ENCODE data around the gene DVL2. TPM values are rescaled to one million over a fixed set of nuclear protein-coding genes. Genes with fewer than 3 reads are reported as not detected.
"Not testable (repeated sequence)": the region's sequence is repeated elsewhere in the genome, so short reads cannot be mapped to it uniquely, and the experiment has no call there.

Gene DVL2
- polyA plus RNA-seq, 2 donors, result 20.8 to 32.2 TPM

GRCh38 chr17:7248796-7249195 lies 14.5 kb upstream of the DVL2 start:
- WGBS, 2 donors, result 67 to 72% methylated on average over 4 of the region's 4 CpGs
- Histone ChIP-seq H3K36me3 (ENCODE audit: control insufficient read depth in 2 of 2, insufficient read depth in 2 of 2, low read length in 1 of 2) (peaks cover 0 to 5% of the 10 kb centered on the region in 2 donors), H3K4me3 (ENCODE audit: low read depth in 1 of 2, low read length in 2 of 2) (no peak overlapping the region), H3K4me1 (ENCODE audit: control insufficient read depth in 2 of 2, insufficient read depth in 2 of 2, low read length in 1 of 2) (peaks cover 3 to 6% of the 10 kb centered on the region in 2 donors), H3K9me3 (ENCODE audit: control insufficient read depth in 2 of 2, insufficient read depth in 1 of 2, low read depth in 1 of 2, low read length in 1 of 2) (no peaks in the 10 kb centered on the region), H3K27me3 (ENCODE audit: control insufficient read depth in 1 of 2, insufficient read depth in 2 of 2, low read length in 2 of 2) (no peaks in the 10 kb centered on the region), H3K27ac (ENCODE audit: low read depth in 2 of 2, low read length in 1 of 2) (no peak overlapping the region)

DNA sequence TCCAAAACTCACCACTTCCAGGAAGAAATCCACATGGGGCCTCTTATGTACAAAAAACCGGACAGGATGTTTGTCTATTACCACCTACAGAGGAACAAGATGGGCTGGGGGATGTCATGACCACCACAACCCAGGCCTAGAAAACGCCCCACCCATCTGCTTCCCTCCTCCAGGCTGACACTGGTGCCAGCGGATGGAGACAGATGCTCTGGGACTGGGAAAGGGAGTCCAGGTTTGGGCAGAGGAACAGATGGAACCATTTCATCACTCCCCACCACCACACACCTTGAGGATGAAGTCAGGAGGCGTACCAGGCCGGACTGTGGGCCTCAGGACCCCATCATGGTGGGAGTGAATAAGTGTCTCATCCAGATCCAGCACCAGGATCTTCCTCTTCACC lies 12.5 kb upstream of the DVL2 start:
- Histone ChIP-seq H3K36me3 (ENCODE audit: control insufficient read depth in 2 of 2, insufficient read depth in 2 of 2, low read length in 1 of 2) (peaks cover 0 to 5% of the 10 kb centered on the region in 2 donors), H3K27ac (ENCODE audit: low read depth in 2 of 2, low read length in 1 of 2) (peak overlapping the region in 1 of 2 donors; percentile 56), H3K4me1 (ENCODE audit: control insufficient read depth in 2 of 2, insufficient read depth in 2 of 2, low read length in 1 of 2) (peaks cover 3 to 7% of the 10 kb centered on the region in 2 donors), H3K27me3 (ENCODE audit: control insufficient read depth in 1 of 2, insufficient read depth in 2 of 2, low read length in 2 of 2) (no peaks in the 10 kb centered on the region), H3K9me3 (ENCODE audit: control insufficient read depth in 2 of 2, insufficient read depth in 1 of 2, low read depth in 1 of 2, low read length in 1 of 2) (no peaks in the 10 kb centered on the region), H3K4me3 (ENCODE audit: low read depth in 1 of 2, low read length in 2 of 2) (no peak overlapping the region)
- WGBS, 2 donors, result 91 to 92% methylated on average over 5 of the region's 5 CpGs

DNA sequence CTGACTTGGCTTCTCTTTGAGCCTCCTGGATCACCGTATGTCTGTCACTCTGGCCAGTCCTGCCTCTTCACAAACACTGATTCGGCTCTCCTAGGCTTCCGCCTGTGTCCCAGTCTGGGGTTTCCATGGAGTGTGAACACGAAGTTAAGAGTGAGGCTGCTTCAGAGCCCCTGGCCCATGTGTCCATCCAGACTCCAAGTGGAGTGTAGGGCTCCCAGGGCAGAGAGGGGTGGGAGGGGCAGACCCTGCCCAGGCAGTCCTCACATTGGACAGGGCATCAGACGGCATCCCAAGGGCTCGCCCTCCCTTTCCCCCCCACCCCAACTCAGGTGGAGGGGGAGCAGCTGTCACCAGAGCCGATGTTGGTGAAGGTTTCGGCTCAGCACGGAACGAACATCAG lies 9.5 kb upstream of the DVL2 start:
- not testable (repeated sequence) for H3K36me3 ChIP-seq (ENCODE audit: control insufficient read depth in 2 of 2, insufficient read depth in 2 of 2, low read length in 1 of 2); H3K9me3 ChIP-seq (ENCODE audit: control insufficient read depth in 2 of 2, insufficient read depth in 1 of 2, low read depth in 1 of 2, low read length in 1 of 2); H3K4me1 ChIP-seq (ENCODE audit: control insufficient read depth in 2 of 2, insufficient read depth in 2 of 2, low read length in 1 of 2); H3K27me3 ChIP-seq (ENCODE audit: control insufficient read depth in 1 of 2, insufficient read depth in 2 of 2, low read length in 2 of 2)
- H3K27ac ChIP-seq (ENCODE audit: low read depth in 2 of 2, low read length in 1 of 2), result peak overlapping the region in 1 of 2 donors; percentile 40
- peak overlapping the region in 1 of 2 donors; percentile 94 for H3K4me3 ChIP-seq (ENCODE audit: low read depth in 1 of 2, low read length in 2 of 2)
- WGBS, 2 donors, result 67 to 76% methylated on average over 10 of the region's 10 CpGs

DNA sequence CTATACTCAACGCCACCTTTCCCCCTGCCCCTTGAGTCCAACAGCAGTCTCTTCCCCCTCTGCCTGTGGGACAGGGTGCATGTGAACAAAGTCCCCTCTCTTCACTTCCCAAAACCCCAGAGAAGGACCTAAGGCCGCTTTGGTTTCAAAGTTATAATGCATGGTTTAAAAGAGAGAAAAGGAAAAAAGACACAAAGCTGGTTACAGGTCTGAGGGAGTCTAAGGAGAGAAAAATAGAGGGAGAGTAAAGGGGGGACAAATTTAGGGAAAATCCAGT lies 9.1 kb upstream of the DVL2 start:
- H3K27me3 ChIP-seq (ENCODE audit: control insufficient read depth in 1 of 2, insufficient read depth in 2 of 2, low read length in 2 of 2), result no peaks in the 10 kb centered on the region
- H3K4me1 ChIP-seq (ENCODE audit: control insufficient read depth in 2 of 2, insufficient read depth in 2 of 2, low read length in 1 of 2), result peaks cover 0 to 7% of the 10 kb centered on the region in 2 donors
- peaks cover 4 to 5% of the 10 kb centered on the region in 2 donors for H3K36me3 ChIP-seq (ENCODE audit: control insufficient read depth in 2 of 2, insufficient read depth in 2 of 2, low read length in 1 of 2)
- 39% methylated on average over 2 of the region's 2 CpGs for WGBS, 2 donors
- H3K9me3 ChIP-seq (ENCODE audit: control insufficient read depth in 2 of 2, insufficient read depth in 1 of 2, low read depth in 1 of 2, low read length in 1 of 2), result no peaks in the 10 kb centered on the region
- H3K4me3 ChIP-seq (ENCODE audit: low read depth in 1 of 2, low read length in 2 of 2), result peak overlapping the region; percentile 92 to 94
- H3K27ac ChIP-seq (ENCODE audit: low read depth in 2 of 2, low read length in 1 of 2), result peak overlapping the region; percentile 98 to 100

DNA sequence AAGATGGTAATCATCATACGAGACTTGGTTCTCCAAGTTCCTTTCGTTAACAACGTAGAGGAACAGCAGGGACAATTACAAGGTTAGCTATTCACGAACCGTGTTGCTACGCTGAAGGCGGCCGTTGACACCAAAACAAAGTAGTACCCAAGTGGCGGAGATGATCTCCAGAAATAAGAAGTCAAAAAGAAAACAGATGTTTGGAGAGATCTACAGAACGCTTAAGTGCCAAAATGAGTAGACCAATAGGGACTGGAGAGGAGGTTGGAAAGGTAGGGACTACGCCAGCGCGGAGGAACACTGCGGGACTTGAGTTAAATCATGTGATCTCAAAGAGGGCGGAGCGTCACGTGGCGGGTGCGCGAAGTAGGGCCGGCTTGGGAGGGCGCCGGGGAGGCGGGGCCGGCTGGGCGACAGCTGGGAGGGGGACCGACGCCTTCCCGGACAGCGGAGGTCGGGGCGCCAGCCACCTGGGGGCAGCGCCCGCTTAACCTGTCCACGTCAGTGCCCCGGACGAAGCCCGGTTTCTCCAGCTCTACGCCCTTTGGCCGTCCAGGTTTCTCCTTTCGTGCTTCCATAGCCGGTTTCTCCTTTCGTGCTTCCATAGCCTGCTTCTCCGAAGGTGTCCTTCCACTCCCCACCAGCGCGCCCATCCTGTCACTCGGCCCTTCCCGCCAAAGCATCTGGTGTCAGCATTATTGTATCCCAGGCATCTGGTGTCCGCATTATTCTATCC lies 8.6 kb upstream of the DVL2 start:
- no peaks in the 10 kb centered on the region for H3K9me3 ChIP-seq (ENCODE audit: control insufficient read depth in 2 of 2, insufficient read depth in 1 of 2, low read depth in 1 of 2, low read length in 1 of 2)
- peak overlapping the region; percentile 92 to 94 for H3K4me3 ChIP-seq (ENCODE audit: low read depth in 1 of 2, low read length in 2 of 2)
- peaks cover 4 to 5% of the 10 kb centered on the region in 2 donors for H3K36me3 ChIP-seq (ENCODE audit: control insufficient read depth in 2 of 2, insufficient read depth in 2 of 2, low read length in 1 of 2)
- WGBS, 2 donors, result 1% methylated on average over 35 to 49 of the region's 49 CpGs
- H3K27ac ChIP-seq (ENCODE audit: low read depth in 2 of 2, low read length in 1 of 2), result peak overlapping the region; percentile 98 to 100
- H3K27me3 ChIP-seq (ENCODE audit: control insufficient read depth in 1 of 2, insufficient read depth in 2 of 2, low read length in 2 of 2), result no peaks in the 10 kb centered on the region
- peaks cover 0 to 7% of the 10 kb centered on the region in 2 donors for H3K4me1 ChIP-seq (ENCODE audit: control insufficient read depth in 2 of 2, insufficient read depth in 2 of 2, low read length in 1 of 2)

- H3K27ac ChIP-seq (ENCODE audit: low read depth in 2 of 2, low read length in 1 of 2), result peak within 1 kb of the TSS; percentile 98 to 100
- WGBS, 2 donors, result 0% methylated on average over 62 of the region's 62 CpGs
- peaks cover 4 to 5% of the 10 kb centered on the region in 2 donors for H3K36me3 ChIP-seq (ENCODE audit: control insufficient read depth in 2 of 2, insufficient read depth in 2 of 2, low read length in 1 of 2)
- no peaks in the 10 kb centered on the region for H3K27me3 ChIP-seq (ENCODE audit: control insufficient read depth in 1 of 2, insufficient read depth in 2 of 2, low read length in 2 of 2)
- peaks cover 0 to 7% of the 10 kb centered on the region in 2 donors for H3K4me1 ChIP-seq (ENCODE audit: control insufficient read depth in 2 of 2, insufficient read depth in 2 of 2, low read length in 1 of 2)
- peak within 1 kb of the TSS; percentile 92 to 94 for H3K4me3 ChIP-seq (ENCODE audit: low read depth in 1 of 2, low read length in 2 of 2)
- H3K9me3 ChIP-seq (ENCODE audit: control insufficient read depth in 2 of 2, insufficient read depth in 1 of 2, low read depth in 1 of 2, low read length in 1 of 2), result no peaks in the 10 kb centered on the region
These were observed 7.7 kb upstream of the DVL2 start, which contains the start of gene GABARAP for GRCh38 chr17:7241783-7242716. Gene GABARAP (minus strand): TSS chr17:7242449. CDS start chr17:7242330, 119 bp downstream.

DNA sequence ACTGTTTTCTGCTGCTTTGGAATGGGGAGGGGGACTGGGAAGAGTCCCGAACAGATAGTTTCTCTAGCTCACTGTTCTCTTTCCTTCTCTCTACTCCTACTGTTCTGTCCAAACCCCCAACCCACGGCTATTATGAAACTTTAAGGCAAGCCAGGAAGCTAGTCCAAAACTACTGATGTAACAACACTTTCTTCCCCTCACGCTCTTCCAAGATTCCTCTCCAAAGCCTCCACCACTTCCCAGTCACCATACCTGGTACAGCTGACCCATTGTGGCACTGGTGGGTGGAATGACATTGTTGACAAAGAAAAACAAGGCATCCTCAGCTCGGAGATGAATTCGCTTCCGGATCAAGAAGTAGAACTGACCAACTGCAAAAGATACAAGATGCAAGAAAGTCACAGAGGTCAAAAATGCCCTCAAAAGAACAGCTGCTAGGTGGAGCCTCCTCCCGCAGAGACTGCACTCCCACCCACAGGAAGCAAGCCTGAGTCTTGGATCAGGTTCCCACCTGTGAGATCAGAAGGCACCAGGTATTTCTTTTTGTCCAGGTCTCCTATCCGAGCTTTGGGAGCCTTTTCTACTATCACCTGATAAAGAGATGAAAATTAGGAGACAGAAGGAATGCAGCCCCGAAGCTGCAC lies 6.9 kb upstream of the DVL2 start:
- H3K4me1 ChIP-seq (ENCODE audit: control insufficient read depth in 2 of 2, insufficient read depth in 2 of 2, low read length in 1 of 2), result peaks cover 0 to 7% of the 10 kb centered on the region in 2 donors
- peak overlapping the region; percentile 92 to 94 for H3K4me3 ChIP-seq (ENCODE audit: low read depth in 1 of 2, low read length in 2 of 2)
- H3K27ac ChIP-seq (ENCODE audit: low read depth in 2 of 2, low read length in 1 of 2), result peak overlapping the region; percentile 98 to 100
- H3K36me3 ChIP-seq (ENCODE audit: control insufficient read depth in 2 of 2, insufficient read depth in 2 of 2, low read length in 1 of 2), result peaks cover 4 to 8% of the 10 kb centered on the region in 2 donors
- WGBS, 2 donors, result 30 to 32% methylated on average over 9 of the region's 9 CpGs
- no peaks in the 10 kb centered on the region for H3K9me3 ChIP-seq (ENCODE audit: control insufficient read depth in 2 of 2, insufficient read depth in 1 of 2, low read depth in 1 of 2, low read length in 1 of 2)
- H3K27me3 ChIP-seq (ENCODE audit: control insufficient read depth in 1 of 2, insufficient read depth in 2 of 2, low read length in 2 of 2), result no peaks in the 10 kb centered on the region

DNA sequence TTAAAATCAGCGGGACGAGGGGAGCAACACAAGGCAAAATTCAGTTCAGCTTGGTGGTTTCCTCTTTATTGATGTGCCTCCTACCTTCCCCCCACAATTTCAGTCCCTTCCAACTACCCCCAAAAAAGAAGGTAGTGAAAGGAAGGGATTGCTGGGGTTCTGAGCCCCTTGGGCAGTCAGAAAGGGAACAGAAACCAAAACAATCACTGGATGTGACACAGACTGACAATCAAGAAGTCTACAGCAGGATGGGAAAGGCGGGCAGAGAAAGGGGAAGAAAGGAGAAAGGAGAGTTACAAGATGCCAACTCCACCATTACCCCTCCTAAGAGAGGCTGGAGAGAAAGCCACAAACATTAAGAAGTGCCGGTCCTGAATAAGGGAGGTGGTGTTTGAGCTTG lies 6.1 kb upstream of the DVL2 start:
- peaks cover 4 to 13% of the 10 kb centered on the region in 2 donors for H3K36me3 ChIP-seq (ENCODE audit: control insufficient read depth in 2 of 2, insufficient read depth in 2 of 2, low read length in 1 of 2)
- peaks cover 0 to 10% of the 10 kb centered on the region in 2 donors for H3K4me1 ChIP-seq (ENCODE audit: control insufficient read depth in 2 of 2, insufficient read depth in 2 of 2, low read length in 1 of 2)
- 61 to 67% methylated on average over 4 of the region's 4 CpGs for WGBS, 2 donors
- no peaks in the 10 kb centered on the region for H3K27me3 ChIP-seq (ENCODE audit: control insufficient read depth in 1 of 2, insufficient read depth in 2 of 2, low read length in 2 of 2)
- peak overlapping the region in 1 of 2 donors; percentile 94 for H3K4me3 ChIP-seq (ENCODE audit: low read depth in 1 of 2, low read length in 2 of 2)
- peak overlapping the region in 1 of 2 donors; percentile 53 for H3K27ac ChIP-seq (ENCODE audit: low read depth in 2 of 2, low read length in 1 of 2)
- no peaks in the 10 kb centered on the region for H3K9me3 ChIP-seq (ENCODE audit: control insufficient read depth in 2 of 2, insufficient read depth in 1 of 2, low read depth in 1 of 2, low read length in 1 of 2)
